GM21447 (cell line): Measurements from ENCODE around the gene TAF1.
"Not testable (repeated sequence)": the region's sequence is repeated elsewhere in the genome, so short reads cannot be mapped to it uniquely, and the experiment has no call there.

Experiments
- ATAC-seq: cut with Tn5 transposase; IDR thresholded peaks from one replicate; pipeline ENCODE4 v1.9.1; 2021; ENCODE audit not compliant: unreplicated experiment

Gene TAF1

GRCh38 chrX:71416260-71416659, 50.1 kb downstream of the TAF1 start:
- ATAC-seq, result not testable (repeated sequence)

GRCh38 chrX:71420686-71421085, 54.5 kb downstream of the TAF1 start:
- ATAC-seq, result no peak

DNA sequence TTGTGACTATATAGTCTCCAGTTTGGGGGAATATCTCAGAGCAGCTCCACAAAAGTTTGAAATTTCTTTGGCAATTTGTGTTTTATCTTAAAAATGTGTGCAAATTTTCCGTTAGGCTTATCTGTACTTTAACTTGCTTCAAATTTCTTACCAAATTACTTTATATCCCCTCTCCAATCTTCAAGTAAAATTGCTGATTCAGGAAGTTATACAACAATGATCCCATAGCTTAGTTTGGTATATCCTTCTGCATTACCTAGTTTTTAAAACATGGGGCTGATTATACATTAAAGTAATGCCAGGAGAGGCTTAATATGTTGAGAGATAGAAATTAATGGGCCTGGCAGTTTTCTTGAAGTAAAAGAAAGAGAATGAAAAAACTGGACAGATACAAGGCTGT, 66.6 kb downstream of the TAF1 start:
- no peak for ATAC-seq

- ATAC-seq, result no peak
Measured at GRCh38 chrX:71438750-71439149, 72.6 kb downstream of the TAF1 start.

DNA sequence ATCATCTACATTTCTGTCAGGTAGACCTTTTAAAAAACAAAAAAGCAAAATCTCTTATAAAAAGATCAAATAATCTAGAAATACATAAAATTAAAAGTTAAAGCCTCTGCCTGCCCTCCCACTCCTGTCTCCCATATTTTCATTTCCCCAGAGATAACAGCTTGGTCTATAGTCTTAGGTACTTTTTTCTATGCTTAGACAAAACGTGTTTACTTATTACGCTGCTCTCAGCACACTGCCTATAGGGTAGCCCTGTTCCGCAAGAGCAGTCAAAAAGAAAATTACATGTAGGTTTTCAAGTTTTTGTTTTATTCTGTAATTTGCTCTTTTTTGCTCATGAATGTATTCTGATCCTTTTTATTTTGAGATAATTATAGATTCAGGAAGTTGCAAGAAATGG, 73.3 kb downstream of the TAF1 start:
- ATAC-seq, result no peak

GRCh38 chrX:71439896-71440295, 73.7 kb downstream of the TAF1 start:
- ATAC-seq, result no peak

GRCh38 chrX:71440401-71440800, 74.2 kb downstream of the TAF1 start:
- ATAC-seq, result no peak

DNA sequence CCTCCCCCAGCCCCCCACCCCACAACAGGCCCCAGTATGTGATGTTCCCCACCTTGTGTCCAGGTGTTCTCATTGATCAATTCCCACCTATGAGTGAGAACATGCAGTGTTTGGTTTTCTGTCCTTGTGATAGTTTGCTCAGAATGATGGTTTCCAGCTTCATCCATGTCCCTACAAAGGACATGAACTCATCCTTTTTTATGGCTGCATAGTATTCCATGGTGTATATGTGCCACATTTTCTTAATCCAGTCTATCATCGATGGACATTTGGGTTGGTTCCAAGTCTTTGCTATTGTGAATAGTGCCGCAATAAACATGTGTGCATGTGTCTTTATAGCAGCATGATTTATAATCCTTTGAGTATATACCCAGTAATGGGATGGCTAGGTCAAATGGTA, 75.7 kb downstream of the TAF1 start:
- not testable (repeated sequence) for ATAC-seq

DNA sequence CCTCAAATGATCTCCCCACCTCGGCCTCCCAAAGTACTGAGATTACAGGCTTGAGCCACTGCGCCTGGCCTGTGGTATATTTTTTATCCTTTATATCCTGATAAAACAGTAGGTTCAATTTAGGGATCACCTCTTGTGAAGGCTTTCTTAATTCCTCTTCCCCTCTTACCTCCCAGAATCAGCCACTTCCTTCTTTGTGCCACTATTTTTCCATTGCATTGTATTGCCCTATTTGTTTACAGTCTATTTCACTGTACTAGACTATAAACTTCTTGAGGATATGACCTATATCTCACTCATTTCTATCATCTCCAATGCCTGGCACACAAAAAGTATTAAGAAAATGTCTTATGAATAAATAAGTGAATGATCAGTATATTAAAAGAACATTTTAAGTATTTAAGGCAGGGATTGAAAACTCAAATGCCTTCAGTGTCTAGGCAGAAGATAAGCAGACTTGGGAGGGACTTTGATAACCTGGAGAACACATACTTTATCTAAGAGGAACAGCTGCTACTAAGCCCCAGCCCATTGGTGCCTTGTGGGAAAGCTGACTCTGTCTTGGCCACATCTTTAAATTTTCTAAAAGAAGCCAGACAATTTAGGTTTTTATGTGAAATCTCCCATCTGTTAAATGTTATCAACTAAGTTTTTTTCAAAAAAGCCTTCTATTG, 84.4 kb downstream of the TAF1 start:
- ATAC-seq, result no peak

DNA sequence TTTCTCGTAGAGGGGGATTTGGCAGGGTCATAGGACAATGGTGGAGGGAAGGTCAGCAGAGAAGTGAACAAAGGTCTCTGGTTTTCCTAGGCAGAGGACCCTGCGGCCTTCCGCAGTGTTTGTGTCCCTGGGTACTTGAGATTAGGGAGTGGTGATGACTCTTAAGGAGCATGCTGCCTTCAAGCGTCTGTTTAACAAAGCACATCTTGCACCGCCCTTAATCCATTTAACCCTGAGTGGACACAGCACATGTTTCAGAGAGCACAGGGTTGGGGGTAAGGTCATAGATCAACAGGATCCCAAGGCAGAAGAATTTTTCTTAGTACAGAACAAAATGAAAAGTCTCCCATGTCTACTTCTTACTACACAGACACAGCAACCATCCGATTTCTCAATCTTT, 85.4 kb downstream of the TAF1 start:
- not testable (repeated sequence) for ATAC-seq

DNA sequence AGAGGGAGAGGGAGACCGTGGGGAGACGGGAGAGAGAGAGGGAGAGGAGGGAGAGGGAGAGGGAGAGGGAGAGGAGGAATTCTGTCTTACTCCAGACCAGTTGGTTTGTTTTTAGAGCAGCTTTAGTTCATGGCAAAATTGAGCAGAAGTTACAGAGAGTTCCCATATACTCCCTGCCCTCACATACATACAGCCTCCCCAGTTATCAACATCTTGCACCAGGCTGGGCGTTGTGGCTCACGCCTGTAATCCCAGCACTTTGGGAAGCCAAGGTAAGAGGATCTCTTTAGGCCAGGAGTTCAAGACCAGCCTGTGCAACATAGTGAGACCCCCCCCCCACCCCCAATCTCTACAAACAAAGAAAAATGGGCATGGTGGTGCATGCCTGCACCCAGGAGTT, 86.9 kb downstream of the TAF1 start:
- no peak for ATAC-seq

DNA sequence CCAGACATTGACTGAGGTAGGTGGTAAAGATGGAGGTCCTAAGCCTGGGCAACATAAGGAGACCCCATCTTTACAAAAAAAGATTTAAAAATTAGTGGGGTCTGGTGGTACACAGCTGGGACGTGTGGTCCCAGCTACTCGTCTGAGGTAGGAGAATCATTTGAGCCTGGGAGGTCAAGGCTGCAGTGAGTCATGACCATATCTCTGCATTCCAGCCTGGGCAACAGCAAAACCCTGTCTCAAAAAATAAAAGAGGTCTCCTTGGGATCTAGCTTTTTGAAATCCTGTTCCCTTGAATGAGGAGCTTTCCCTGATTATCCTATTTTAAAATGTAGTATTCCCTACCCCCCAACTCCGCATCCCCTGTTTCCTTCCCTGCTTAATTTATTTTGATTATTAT, 88.1 kb downstream of the TAF1 start:
- no peak for ATAC-seq

DNA sequence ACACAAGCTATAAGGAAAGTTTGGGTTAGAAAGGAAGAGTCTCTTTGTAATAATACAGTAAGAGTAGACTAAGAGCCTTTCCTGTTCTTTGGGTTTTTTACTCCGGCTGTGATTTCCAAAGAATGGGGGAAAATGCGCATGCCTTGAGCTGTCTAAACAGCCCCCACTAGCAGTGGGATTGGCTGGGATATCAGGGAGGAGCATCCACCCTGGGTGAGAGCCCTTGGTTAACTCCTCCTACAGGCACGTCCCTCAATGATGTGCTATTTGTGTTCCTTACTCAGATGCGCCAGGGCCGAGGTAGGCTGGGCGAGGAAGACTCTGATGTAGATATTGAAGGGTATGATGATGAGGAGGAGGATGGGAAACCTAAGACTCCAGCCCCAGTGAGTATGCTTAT, 92.7 kb downstream of the TAF1 start:
- ATAC-seq, result no peak

GRCh38 chrX:71464968-71465367, 98.8 kb downstream of the TAF1 start:
- no peak for ATAC-seq

DNA sequence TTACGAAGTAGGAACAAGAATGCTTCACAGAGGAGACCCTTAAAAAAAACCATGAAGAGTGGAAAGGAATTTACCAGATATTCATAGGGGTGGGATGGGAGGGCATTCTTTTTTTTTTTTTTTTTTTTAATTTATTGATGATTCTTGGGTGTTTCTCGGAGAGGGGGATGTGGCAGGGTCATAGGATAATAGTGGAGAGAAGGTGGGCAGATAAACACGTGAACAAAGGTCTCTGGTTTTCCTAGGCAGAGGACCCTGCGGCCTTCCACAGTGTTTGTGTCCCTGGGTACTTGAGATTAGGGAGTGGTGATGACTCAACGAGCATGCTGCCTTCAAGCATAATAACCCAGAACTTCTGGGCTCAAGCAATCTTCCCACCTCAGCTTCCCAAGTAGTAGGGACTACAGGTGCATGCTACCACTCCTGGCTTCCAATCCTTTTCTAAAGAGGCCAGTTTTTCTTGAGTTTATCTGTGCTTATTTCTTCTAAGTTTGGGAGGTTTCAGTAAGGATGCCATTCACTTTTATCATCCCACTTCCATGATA, 100.9 kb downstream of the TAF1 start:
- ATAC-seq, result no peak

DNA sequence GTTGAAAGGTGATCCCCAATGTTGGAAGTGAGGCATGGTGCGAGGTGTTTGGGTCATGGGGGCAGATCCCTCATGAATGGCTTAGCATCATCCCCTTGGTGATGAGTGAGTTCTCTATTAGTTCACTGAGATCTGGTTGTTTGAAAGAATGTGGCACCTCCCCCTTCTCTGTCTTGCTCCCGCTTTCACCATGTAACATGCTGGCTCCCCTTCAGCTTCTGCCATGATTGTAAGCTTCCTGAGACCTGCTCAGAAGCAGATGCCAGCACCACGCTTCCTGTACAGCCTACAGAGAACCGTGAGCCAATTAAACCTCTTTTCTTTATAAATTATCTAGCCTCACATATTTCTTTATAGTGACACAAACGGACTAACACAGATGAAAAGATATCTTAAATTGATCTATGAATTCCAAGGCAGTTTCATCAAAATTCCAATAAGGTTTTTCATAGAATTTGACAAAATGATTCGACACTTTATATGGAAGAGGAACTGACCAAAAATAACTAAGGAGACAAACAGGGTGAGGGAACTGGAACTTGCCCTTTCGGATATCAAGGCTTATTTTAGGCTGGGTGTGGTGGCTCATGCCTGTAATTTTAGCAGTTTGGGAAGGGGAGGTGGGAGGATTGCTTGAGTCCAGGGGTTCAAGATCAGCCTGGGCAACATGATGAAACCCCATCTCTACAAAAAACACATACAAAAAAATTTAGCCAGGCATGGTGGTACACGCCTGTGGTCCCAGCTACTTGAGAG, 109.8 kb downstream of the TAF1 start:
- ATAC-seq, result no peak

DNA sequence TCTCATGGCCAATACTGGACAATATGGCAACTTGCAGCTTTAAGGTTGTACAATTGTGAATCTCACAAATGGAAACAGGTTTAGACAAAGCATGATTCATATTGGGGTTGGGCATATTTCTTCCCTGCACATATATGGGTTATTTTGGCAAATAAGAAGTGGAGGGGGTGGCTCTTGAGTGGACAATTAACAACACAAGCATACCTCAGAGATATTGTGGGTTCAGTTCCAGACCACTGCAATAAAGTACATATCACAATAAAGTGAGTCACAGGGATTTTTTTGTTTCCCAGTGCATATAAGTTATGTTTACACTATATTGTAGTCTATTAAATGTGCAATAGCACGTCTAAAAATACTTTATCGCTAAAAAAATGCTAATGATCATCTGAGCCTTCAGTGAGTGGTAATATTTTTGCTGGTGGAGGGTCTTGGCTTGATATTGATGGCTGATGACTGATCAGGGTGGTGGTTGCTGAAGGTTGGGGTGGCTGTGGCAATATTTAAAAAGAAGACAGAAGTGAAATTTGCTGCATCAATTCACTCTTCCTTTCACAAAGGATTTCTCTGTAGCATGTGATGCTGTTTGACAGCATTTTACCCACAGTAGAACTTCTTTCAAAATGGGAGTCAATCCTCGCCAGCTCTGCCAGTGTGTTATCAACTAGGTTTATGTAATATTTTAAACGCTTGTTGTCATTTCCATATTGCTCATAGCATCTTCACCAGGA, 116.2 kb downstream of the TAF1 start:
- no peak for ATAC-seq

GRCh38 chrX:71487814-71488213, 121.7 kb downstream of the TAF1 start:
- no peak for ATAC-seq

- ATAC-seq, result no peak
Measured at GRCh38 chrX:71489540-71489939, 123.4 kb downstream of the TAF1 start.

GRCh38 chrX:71492231-71493065, 126.3 kb downstream of the TAF1 start:
- no peak for ATAC-seq

DNA sequence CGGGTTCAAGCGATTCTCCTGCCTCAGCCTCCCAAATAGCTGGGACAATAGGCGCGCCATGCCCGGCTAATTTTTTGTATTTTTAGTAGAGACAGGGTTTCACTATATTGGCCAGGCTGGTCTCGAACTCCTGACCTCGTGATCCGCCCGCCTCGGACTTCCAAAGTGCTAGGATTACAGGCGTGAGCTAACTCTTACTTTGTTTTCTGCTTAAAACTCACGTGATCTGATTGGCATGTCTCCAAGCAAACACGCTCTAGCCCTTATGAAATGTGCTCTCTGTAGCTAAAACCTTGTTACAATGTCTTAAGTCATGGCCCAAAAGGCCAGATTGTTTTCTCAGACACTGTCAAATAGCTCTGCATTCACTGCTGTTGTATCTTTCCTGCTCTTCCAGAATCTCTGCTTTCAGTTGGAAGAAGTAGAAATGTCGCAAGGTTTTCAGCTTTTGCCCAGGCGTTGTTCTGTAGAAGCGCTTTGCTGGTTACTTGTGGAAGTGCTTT, 127.0 kb downstream of the TAF1 start:
- no peak for ATAC-seq
